ENCODE results near the gene RGS10. TPM values are rescaled to one million over a fixed set of nuclear protein-coding genes. Genes with fewer than 3 reads are reported as not detected.

RGS10 gene
- total RNA-seq, 2 donors from 2014 or later, result 17.8 to 23.6 TPM

DNA sequence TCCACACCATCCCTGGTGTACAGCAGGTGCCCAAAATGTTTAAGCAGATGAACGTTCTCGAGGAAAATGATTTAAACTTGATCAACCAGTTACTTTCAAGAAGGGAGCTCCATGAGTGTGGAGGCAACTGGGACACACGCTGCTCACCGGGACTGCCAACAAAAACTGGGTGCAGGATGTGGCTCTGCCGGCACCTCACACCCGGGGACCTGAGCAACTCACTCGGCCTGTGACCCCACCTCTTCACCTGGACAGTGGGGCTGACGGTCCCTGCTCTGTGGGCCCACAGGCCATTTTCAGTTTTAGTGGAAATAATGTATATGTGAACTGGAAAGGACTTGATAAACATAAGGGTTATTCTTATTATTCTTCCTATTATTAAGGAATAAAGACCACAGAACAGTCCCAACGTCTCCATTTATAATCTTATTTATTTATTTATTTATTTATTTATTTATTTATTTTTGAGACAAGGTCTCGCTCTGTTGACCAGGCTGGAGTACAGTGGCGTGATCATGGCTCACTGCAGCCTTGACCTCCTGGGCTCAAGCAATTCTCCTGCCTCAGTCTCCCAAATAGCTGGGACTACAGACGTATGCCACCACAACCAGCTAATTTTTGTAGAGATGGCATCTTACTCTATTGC lies 60.6 kb downstream of the RGS10 start:
- no peak overlapping the region for H3K4me3 ChIP-seq
- H3K36me3 ChIP-seq, result no peaks in the 10 kb centered on the region
- intact Hi-C loops (cut with DNase I), result no loop called here
- H3K9me3 ChIP-seq, result no peaks in the 10 kb centered on the region
- no peak overlapping the region for H3K9ac ChIP-seq (ENCODE audit: low read depth in 2 of 2, low read length in 2 of 2)
- DNase-seq, result no peak
- H3K27ac ChIP-seq, result no peak overlapping the region
- H3K4me1 ChIP-seq, result no peaks in the 10 kb centered on the region
- no peaks in the 10 kb centered on the region for H3K27me3 ChIP-seq
- TF ChIP-seq, protein P1, sequence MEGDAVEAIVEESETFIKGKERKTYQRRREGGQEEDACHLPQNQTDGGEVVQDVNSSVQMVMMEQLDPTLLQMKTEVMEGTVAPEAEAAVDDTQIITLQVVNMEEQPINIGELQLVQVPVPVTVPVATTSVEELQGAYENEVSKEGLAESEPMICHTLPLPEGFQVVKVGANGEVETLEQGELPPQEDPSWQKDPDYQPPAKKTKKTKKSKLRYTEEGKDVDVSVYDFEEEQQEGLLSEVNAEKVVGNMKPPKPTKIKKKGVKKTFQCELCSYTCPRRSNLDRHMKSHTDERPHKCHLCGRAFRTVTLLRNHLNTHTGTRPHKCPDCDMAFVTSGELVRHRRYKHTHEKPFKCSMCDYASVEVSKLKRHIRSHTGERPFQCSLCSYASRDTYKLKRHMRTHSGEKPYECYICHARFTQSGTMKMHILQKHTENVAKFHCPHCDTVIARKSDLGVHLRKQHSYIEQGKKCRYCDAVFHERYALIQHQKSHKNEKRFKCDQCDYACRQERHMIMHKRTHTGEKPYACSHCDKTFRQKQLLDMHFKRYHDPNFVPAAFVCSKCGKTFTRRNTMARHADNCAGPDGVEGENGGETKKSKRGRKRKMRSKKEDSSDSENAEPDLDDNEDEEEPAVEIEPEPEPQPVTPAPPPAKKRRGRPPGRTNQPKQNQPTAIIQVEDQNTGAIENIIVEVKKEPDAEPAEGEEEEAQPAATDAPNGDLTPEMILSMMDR (IDR thresholded peaks at IDR 0.05), result no peak

DNA sequence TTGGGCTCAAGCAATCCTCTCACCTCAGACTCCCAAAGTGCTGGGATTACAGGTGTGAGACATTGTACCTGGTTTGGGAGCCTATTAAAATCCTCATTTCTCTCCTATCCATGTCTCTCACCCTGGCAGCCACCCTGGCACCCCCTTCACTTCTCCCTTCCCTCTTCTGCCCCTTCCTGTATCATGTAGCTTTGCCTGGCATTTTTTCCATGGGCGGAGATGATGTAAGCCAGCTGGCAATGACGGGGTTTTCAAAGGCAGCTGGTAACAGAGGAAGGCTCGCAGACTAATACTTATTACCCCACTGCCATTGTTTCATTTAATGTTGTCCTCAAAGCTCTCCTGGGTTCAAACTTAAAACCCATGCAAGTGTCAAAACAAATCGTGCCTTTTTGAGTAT lies 61.9 kb downstream of the RGS10 start:
- Histone ChIP-seq H3K4me3 (no peak overlapping the region), H3K4me1 (no peaks in the 10 kb centered on the region), H3K9ac (ENCODE audit: low read depth in 2 of 2, low read length in 2 of 2) (no peak overlapping the region), H3K27me3 (no peaks in the 10 kb centered on the region), H3K9me3 (no peaks in the 10 kb centered on the region), H3K27ac (no peak overlapping the region), H3K36me3 (no peaks in the 10 kb centered on the region)
- no peak for DNase-seq
- TF ChIP-seq, protein P1 (IDR thresholded peaks at IDR 0.05), result no peak
- intact Hi-C loops (cut with DNase I), result no loop called here

DNA sequence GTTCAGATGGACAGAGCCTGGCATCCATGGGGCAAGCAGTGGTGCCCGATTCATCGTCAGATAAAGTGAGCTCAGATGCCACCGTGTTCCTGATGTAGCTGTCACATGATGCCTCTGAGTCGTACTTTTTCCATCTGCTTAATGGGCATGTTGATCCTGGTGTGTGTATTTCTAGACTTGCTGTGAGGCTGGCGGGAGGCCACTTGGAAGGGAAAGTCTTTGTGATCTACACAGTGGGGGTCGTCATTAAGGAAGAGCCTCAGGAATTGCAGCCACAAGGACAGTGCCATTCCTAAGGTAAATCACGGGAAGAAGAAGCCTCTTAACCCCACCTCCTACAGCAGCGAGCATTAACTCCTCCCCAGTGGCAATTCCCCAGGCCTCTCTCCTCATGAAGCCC lies 63.0 kb downstream of the RGS10 start:
- H3K36me3 ChIP-seq, result no peaks in the 10 kb centered on the region
- H3K27ac ChIP-seq, result no peak overlapping the region
- no peaks in the 10 kb centered on the region for H3K9me3 ChIP-seq
- TF ChIP-seq, protein P1 (IDR thresholded peaks at IDR 0.05), result no peak
- no peak overlapping the region for H3K9ac ChIP-seq (ENCODE audit: low read depth in 2 of 2, low read length in 2 of 2)
- intact Hi-C loops (cut with DNase I), result no loop called here
- DNase-seq, result no peak
- H3K27me3 ChIP-seq, result no peaks in the 10 kb centered on the region
- H3K4me1 ChIP-seq, result no peaks in the 10 kb centered on the region
- H3K4me3 ChIP-seq, result no peak overlapping the region

DNA sequence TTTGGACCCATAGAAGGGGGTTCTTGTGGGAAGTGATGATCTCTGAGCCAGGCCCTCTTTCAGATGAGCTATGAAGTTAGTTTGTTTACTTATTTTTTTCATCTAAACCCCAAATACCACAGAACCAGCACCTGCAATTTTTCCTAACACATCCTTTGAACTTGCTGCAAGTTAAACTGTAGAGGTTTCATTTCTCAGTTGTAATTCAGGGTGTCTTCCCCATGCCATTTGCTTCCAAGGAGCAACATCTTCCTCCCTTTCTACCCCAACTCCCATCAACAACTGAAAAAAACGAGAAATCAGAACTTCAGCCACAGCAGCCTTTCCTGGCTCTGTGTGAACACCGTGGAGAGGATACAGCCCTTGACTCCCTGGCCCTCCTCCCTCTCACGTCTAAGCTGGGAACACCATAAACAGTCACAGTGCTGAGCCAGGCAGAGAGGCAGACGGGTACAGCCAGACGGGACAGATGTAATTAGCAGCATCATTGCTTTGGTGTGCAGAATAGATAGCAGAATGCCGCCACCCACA lies 63.6 kb downstream of the RGS10 start:
- H3K4me3 ChIP-seq, result no peak overlapping the region
- intact Hi-C loops (cut with DNase I), result no loop called here

DNA sequence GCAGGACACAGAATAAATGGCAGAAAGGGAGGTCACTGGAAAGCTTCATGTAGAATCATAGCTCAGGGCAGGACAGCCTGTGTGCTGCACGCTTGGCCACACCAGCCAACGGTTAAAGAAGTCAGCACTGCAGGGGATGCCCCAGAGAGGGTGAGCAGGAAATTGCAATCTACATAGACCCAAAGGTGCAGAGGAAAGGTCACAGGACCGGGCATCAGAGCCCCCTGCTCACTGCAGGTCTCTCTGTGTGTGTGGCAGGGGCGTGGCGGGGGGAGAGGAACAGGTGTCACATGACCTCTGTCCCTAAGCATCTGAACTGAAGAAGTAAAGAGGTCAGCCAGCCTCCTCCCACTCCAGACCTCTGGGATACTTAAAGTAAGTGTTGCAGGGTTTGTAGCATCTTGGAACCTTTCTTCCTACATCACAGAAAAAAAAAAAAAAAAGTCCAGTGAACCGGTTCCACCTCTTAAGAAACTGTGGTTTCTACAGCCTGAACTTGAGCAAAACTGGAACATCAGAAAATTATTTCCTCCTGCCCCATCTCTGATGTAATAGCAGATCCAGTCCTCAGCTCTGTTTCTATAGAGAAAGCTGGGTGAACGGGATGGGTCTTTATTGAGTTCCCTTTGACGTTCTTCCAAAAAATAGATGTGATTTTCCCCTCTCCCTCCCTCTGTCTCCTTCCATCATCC lies 64.3 kb downstream of the RGS10 start:
- DNase-seq, result no peak
- no peaks in the 10 kb centered on the region for H3K36me3 ChIP-seq
- H3K9ac ChIP-seq (ENCODE audit: low read depth in 2 of 2, low read length in 2 of 2), result no peak overlapping the region
- no peaks in the 10 kb centered on the region for H3K9me3 ChIP-seq
- no peaks in the 10 kb centered on the region for H3K4me1 ChIP-seq
- H3K4me3 ChIP-seq, result no peak overlapping the region
- TF ChIP-seq, protein P1 (IDR thresholded peaks at IDR 0.05), result no peak
- no peaks in the 10 kb centered on the region for H3K27me3 ChIP-seq
- intact Hi-C loops (cut with DNase I), result no loop called here
- no peak overlapping the region for H3K27ac ChIP-seq

More for the DNA sequence above, 63.6 kb downstream of the RGS10 start:
- no peak overlapping the region for H3K9ac ChIP-seq (ENCODE audit: low read depth in 2 of 2, low read length in 2 of 2)
- H3K36me3 ChIP-seq, result no peaks in the 10 kb centered on the region
- H3K9me3 ChIP-seq, result no peaks in the 10 kb centered on the region
- DNase-seq, result no peak
- H3K27me3 ChIP-seq, result no peaks in the 10 kb centered on the region
- TF ChIP-seq, protein P1 (IDR thresholded peaks at IDR 0.05), result no peak
- H3K27ac ChIP-seq, result no peak overlapping the region
- no peaks in the 10 kb centered on the region for H3K4me1 ChIP-seq

Measured in colonic mucosa (tissue), 4 donors.